MM.1S (cell line): ENCODE results near the gene ADAMTS12.
"Not testable (repeated sequence)": the region's sequence is repeated elsewhere in the genome, so short reads cannot be mapped to it uniquely, and the experiment has no call there.

Experiments
- CTCF ChIP-seq: fragments of 300-600 bp; sonication (generic); IDR thresholded peaks from 2 replicates; pipeline ENCODE4 v1.5.1; 2016; ENCODE audit warnings: antibody characterized with exemption, low read length, mixed read lengths
- EZH2phosphoT487 ChIP-seq: fragments of 300-600 bp; sonication (generic); IDR thresholded peaks from 2 replicates; pipeline ENCODE4 v1.6.1; 2018; ENCODE audit warnings: antibody characterized with exemption, low read length

GRCh38 chr5:33539790-33540189 lies 352.0 kb downstream of the ADAMTS12 start:
- not testable (repeated sequence) for TF ChIP-seq CTCF, EZH2phosphoT487
